ENCODE results near the gene SYCP1. TPM values are rescaled to one million over a fixed set of nuclear protein-coding genes. Genes with fewer than 3 reads are reported as not detected.

The SYCP1 gene
- total and polyA plus RNA-seq, 2 experiments from 2014 or later: 0.24 to 0.66 TPM

GRCh38 chr1:114956570-114956969 is 101.9 kb downstream of the SYCP1 start:
- no peaks in the 10 kb centered on the region for H3K79me2 ChIP-seq (replicated peaks; ENCODE audit: insufficient read depth)
- Mint-ChIP-seq H3K27ac (no peak overlapping the region), H3K4me1 (no peaks in the 10 kb centered on the region), H3K4me3 (no peak overlapping the region), H3K36me3 (ENCODE audit: low read depth) (no peaks in the 10 kb centered on the region), H3K27me3 (ENCODE audit: insufficient read depth, low read depth, poor library complexity) (no peaks in the 10 kb centered on the region), H3K9me3 (no peaks in the 10 kb centered on the region; the same call in 2 of the 3 replicates)
- H3K9me2 ChIP-seq (ENCODE audit: insufficient read depth): no peaks in the 10 kb centered on the region
- no peaks in the 10 kb centered on the region for H3F3A ChIP-seq (replicated peaks; ENCODE audit: low read depth)
- H3K4me1 ChIP-seq (ENCODE audit: insufficient read depth): no peaks in the 10 kb centered on the region
- no peak for TF ChIP-seq POLR2AphosphoS5 (IDR thresholded peaks at IDR 0.05; ENCODE audit: low read depth)
- TF ChIP-seq CTCF (conservative IDR thresholded peaks at IDR 0.05; ENCODE audit: low read depth in 2 of 2): peak; percentile 73 to 92
- TF ChIP-seq ETS1 (IDR thresholded peaks at IDR 0.05): no peak
- TF ChIP-seq ZNF462 (CRISPR knock-in tag; IDR thresholded peaks at IDR 0.05): no peak
- no peak for TF ChIP-seq JUNB (IDR thresholded peaks at IDR 0.05; ENCODE audit: unreplicated experiment)
- TF ChIP-seq EZH2 (IDR thresholded peaks at IDR 0.05; ENCODE audit: low read depth, unreplicated experiment): no peak
- TF ChIP-seq STAT1 (IDR thresholded peaks at IDR 0.05; ENCODE audit: unreplicated experiment): no peak
- TF ChIP-seq CREB1 (CRISPR knock-in tag; IDR thresholded peaks at IDR 0.05; ENCODE audit: low read depth): no peak
- TF ChIP-seq NANOG (IDR thresholded peaks at IDR 0.05; ENCODE audit: borderline replicate concordance): no peak
- H3K27me3 ChIP-seq (ENCODE audit: insufficient read depth): no peaks in the 10 kb centered on the region
- ATAC-seq (peak; percentile 99), DNase-seq (ENCODE audit: low spot score) (peak; percentile 79)
- no peak overlapping the region for H3K4me3 ChIP-seq
- H3K4me2 ChIP-seq: no peak overlapping the region
- no peaks in the 10 kb centered on the region for H3K36me3 ChIP-seq (ENCODE audit: insufficient read depth)
- no peak overlapping the region for H2AFZ ChIP-seq
- no peaks in the 10 kb centered on the region for H4K20me1 ChIP-seq (replicated peaks; ENCODE audit: insufficient read depth)
- H3K27ac ChIP-seq (ENCODE audit: low read depth): no peak overlapping the region
